HL-60 (cell line): ENCODE data around the gene NEIL1.

Experiments used
- CTCF ChIP-seq: IDR thresholded peaks from one replicate; pipeline ENCODE4 v1.5.1; 2011; ENCODE audit warnings: low read length, control low read depth, inconsistent platforms; ENCODE audit not compliant: insufficient read depth
- POLR2AphosphoS5 ChIP-seq: IDR thresholded peaks from 2 replicates; pipeline ENCODE4 v1.6.1; 2012; ENCODE audit warnings: low read depth

DNA sequence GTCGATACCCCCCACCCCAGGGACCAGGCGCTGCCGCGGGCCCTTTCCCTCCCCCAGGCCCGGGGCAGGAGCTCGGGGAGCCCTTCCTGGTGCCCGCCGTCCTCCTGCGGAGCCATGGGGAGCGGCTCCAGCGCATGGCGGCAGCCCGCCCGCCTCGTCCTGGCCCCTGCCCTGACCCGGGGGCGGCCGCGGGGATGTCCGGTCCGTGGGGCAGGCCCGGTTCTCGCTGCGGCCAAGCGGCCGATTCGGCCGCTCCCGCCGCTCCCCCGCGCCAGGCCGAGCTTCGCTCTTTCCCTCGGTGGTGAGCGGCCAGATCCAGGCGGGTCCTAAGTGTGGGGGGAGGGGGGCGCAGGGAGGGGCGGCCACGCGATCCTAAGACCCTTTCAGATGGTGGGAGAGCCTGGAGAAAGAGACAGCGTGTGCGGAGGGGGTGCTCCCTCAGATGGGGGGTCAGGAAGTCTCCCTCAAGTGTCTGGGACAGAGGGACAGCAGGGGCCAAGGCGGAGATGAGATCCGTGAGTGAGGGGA lies 1.3 kb downstream of the NEIL1 start:
- TF ChIP-seq CTCF (no peak), POLR2AphosphoS5 (no peak)
